Panc1 (cell line): ENCODE data around the gene CMTM4.

ENCODE experiments used
- POLR2AphosphoS5 ChIP-seq: IDR thresholded peaks from 2 replicates; pipeline ENCODE4 v1.6.1; 2012; ENCODE audit warnings: mild to moderate bottlenecking, low read depth, low read length, moderate library complexity
- SIN3A ChIP-seq: IDR thresholded peaks from 2 replicates; pipeline ENCODE4 v1.6.1; 2012; ENCODE audit warnings: low read depth, mild to moderate bottlenecking, low read length, moderate library complexity, borderline replicate concordance; ENCODE audit not compliant: insufficient read depth
- TCF7L2 ChIP-seq: IDR thresholded peaks from 2 replicates; pipeline ENCODE4 v1.6.1; 2011; ENCODE audit warnings: mild to moderate bottlenecking, low read depth, low read length, inconsistent platforms
- TF ChIP-seq, protein P1 (sequence below): fragments of 450-650 bp; IDR thresholded peaks from 2 replicates; pipeline ENCODE4 v1.5.1; 2017; ENCODE audit warnings: mild to moderate bottlenecking
- TF ChIP-seq, protein P2 (sequence below), 2 experiments: IDR thresholded peaks; 2 replicates each; pipeline ENCODE4 v1.6.1; 2011 to 2012; ENCODE audit warnings: low read depth in 2 of 2, control low read depth in 1 of 2, low read length in 1 of 2, mild to moderate bottlenecking in 1 of 2, moderate library complexity in 1 of 2; ENCODE audit not compliant: insufficient read depth in 1 of 2

DNA sequence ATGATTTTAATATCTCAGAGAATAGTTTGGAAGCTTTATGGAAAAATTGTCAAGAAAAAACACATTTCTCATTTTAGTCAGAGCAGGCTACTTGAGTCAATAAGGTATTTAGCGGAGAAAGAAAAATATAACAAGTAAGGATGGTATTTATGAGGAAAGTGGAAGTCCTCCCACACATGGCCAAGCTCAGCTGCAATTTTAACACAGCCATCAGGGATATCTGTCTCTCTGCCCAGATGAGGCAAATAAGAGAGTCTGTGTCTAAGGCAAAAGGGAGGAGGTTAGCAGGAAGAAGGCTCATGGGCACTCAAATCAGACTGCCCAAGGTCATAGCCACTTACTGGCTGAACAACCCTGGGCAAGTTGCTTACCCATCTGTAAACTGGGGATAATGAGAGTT lies 122.5 kb downstream of the CMTM4 start:
- TF ChIP-seq, protein P1, sequence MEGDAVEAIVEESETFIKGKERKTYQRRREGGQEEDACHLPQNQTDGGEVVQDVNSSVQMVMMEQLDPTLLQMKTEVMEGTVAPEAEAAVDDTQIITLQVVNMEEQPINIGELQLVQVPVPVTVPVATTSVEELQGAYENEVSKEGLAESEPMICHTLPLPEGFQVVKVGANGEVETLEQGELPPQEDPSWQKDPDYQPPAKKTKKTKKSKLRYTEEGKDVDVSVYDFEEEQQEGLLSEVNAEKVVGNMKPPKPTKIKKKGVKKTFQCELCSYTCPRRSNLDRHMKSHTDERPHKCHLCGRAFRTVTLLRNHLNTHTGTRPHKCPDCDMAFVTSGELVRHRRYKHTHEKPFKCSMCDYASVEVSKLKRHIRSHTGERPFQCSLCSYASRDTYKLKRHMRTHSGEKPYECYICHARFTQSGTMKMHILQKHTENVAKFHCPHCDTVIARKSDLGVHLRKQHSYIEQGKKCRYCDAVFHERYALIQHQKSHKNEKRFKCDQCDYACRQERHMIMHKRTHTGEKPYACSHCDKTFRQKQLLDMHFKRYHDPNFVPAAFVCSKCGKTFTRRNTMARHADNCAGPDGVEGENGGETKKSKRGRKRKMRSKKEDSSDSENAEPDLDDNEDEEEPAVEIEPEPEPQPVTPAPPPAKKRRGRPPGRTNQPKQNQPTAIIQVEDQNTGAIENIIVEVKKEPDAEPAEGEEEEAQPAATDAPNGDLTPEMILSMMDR: no peak
- TF ChIP-seq SIN3A: no peak
- TF ChIP-seq, protein P2, sequence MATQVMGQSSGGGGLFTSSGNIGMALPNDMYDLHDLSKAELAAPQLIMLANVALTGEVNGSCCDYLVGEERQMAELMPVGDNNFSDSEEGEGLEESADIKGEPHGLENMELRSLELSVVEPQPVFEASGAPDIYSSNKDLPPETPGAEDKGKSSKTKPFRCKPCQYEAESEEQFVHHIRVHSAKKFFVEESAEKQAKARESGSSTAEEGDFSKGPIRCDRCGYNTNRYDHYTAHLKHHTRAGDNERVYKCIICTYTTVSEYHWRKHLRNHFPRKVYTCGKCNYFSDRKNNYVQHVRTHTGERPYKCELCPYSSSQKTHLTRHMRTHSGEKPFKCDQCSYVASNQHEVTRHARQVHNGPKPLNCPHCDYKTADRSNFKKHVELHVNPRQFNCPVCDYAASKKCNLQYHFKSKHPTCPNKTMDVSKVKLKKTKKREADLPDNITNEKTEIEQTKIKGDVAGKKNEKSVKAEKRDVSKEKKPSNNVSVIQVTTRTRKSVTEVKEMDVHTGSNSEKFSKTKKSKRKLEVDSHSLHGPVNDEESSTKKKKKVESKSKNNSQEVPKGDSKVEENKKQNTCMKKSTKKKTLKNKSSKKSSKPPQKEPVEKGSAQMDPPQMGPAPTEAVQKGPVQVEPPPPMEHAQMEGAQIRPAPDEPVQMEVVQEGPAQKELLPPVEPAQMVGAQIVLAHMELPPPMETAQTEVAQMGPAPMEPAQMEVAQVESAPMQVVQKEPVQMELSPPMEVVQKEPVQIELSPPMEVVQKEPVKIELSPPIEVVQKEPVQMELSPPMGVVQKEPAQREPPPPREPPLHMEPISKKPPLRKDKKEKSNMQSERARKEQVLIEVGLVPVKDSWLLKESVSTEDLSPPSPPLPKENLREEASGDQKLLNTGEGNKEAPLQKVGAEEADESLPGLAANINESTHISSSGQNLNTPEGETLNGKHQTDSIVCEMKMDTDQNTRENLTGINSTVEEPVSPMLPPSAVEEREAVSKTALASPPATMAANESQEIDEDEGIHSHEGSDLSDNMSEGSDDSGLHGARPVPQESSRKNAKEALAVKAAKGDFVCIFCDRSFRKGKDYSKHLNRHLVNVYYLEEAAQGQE (IDR thresholded peaks at IDR 0.05; ENCODE audit: insufficient read depth in 1 of 2, low read depth in 2 of 2, low read length in 1 of 2): no peak
- no peak for TF ChIP-seq POLR2AphosphoS5
- TF ChIP-seq TCF7L2: no peak
